Transverse colon (tissue), 4 donors: ENCODE measurements around the gene RAC2.

Experiments
- EP300 ChIP-seq: sonication (generic); formaldehyde crosslinking; IDR thresholded peaks from one replicate; pipeline ENCODE4 v1.6.1; 2017; ENCODE audit warnings: antibody characterized with exemption, low read depth
- POLR2A ChIP-seq: fragments of 450-650 bp; IDR thresholded peaks from one replicate; pipeline ENCODE4 v1.6.1; 2016; ENCODE audit warnings: antibody characterized with exemption, mild to moderate bottlenecking, moderate library complexity
- POLR2AphosphoS5 ChIP-seq, 3 donors: sonication (generic); formaldehyde crosslinking; IDR thresholded peaks; one replicate each; pipeline ENCODE4 v1.6.1; 2016; ENCODE audit warnings: antibody characterized with exemption in 3 of 3
- TF ChIP-seq, protein P1 (sequence below), 5 experiments: fragments of 200-600 bp in 3 of 5; fragments of 450-650 bp in 2 of 5; sonication (generic) in 3 of 5; IDR thresholded peaks; 1 replicate in 2 of 5; 2 replicates in 3 of 5; pipeline ENCODE4 v1.5.1; 2016 to 2017; ENCODE audit warnings: antibody characterized with exemption in 5 of 5, inconsistent platforms in 3 of 5, mild to moderate bottlenecking in 2 of 5, moderate library complexity in 1 of 5

DNA sequence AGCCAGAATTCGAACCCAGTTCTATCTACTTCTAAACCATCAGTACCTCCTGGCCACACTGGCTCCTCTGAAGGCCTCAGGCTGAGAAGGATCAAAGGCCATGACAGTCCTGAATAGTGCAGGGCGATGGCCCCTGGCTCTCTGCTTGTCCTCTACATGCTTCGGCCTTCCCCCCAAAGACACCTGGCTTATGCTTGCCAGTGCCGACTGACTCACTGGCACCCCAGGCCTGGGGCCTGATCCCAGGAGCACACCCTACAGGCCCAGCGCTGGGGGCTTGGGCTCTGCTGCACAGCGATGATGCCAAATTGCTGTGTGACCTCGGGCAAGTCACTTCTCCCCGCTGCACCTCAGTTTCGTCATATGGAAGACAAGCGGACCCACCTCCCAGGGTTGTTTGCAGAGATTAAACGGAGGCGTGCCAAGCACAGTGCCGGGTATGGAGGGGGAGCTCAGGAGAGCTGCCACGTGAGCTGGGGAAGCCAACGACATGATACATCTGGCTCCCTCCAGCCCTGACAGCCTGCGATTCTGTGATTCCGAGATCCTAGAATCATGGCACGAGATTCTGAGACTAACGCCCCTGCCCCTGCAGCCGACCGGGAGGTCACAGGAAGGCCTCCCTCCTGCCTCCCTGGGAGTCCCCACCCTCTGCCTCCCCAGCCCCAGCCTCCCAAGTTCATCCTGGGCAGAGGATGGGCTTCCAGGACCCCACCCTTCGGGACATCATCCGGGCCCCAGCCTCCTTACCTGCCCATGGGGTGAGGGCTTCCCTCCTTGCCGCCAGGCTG, 32.8 kb downstream of the RAC2 start:
- TF ChIP-seq, protein P1, sequence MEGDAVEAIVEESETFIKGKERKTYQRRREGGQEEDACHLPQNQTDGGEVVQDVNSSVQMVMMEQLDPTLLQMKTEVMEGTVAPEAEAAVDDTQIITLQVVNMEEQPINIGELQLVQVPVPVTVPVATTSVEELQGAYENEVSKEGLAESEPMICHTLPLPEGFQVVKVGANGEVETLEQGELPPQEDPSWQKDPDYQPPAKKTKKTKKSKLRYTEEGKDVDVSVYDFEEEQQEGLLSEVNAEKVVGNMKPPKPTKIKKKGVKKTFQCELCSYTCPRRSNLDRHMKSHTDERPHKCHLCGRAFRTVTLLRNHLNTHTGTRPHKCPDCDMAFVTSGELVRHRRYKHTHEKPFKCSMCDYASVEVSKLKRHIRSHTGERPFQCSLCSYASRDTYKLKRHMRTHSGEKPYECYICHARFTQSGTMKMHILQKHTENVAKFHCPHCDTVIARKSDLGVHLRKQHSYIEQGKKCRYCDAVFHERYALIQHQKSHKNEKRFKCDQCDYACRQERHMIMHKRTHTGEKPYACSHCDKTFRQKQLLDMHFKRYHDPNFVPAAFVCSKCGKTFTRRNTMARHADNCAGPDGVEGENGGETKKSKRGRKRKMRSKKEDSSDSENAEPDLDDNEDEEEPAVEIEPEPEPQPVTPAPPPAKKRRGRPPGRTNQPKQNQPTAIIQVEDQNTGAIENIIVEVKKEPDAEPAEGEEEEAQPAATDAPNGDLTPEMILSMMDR (IDR thresholded peaks at IDR 0.05), result no peak
- no peak for TF ChIP-seq POLR2AphosphoS5 (IDR thresholded peaks at IDR 0.05)
- TF ChIP-seq POLR2A, result no peak
- TF ChIP-seq EP300, result no peak
